Frontal cortex (tissue), 4 donors: ENCODE data around the gene TMEM247. TPM values are rescaled to one million over a fixed set of nuclear protein-coding genes. Genes with fewer than 3 reads are reported as not detected.

ENCODE experiments used
- DNase-seq, 2 donors: peaks; one replicate each; pipeline ENCODE4 v3.0.0; 2012; ENCODE audit warnings: low spot score in 2 of 2
- FAIRE-seq: peaks from 2 replicates; lab custom pipeline; 2012; peaks lifted over from hg19 to GRCh38; lab: Jason Lieb, UNC
- total RNA-seq: library from RNA; depleted of rRNA; stranded (reverse); fragments of >200 nt; gene quantifications from one replicate; pipeline ENCODE4 v1.2.3, GENCODE V29; 2014
- donor health status: control.
- donor health status: control.
- donor health status: control.

TMEM247 gene
- total RNA-seq: not detected

- no peak for FAIRE-seq
- DNase-seq: no peak
Observed at GRCh38 chr2:46479265-46479664, at the start of gene TMEM247. Gene TMEM247, plus strand, starts transcription at chr2:46479565.

GRCh38 chr2:46430413-46430812 lies 49.0 kb upstream of the TMEM247 start:
- DNase-seq (no peak), FAIRE-seq (no peak)

GRCh38 chr2:46430992-46431391 lies 48.4 kb upstream of the TMEM247 start:
- no peak for DNase-seq
- no peak for FAIRE-seq

- DNase-seq (no peak), FAIRE-seq (no peak)
Observed at GRCh38 chr2:46431481-46432235, 47.7 kb upstream of the TMEM247 start.

GRCh38 chr2:46434851-46435273 lies 44.5 kb upstream of the TMEM247 start:
- DNase-seq: no peak
- FAIRE-seq: no peak

GRCh38 chr2:46435353-46435752 lies 44.0 kb upstream of the TMEM247 start:
- no peak for FAIRE-seq
- no peak for DNase-seq

GRCh38 chr2:46435796-46436360 lies 43.5 kb upstream of the TMEM247 start:
- DNase-seq (no peak), FAIRE-seq (no peak)

GRCh38 chr2:46436800-46437199 lies 42.6 kb upstream of the TMEM247 start:
- no peak for FAIRE-seq
- DNase-seq: no peak

GRCh38 chr2:46438102-46438501 lies 41.3 kb upstream of the TMEM247 start:
- DNase-seq: no peak

GRCh38 chr2:46438794-46439193 lies 40.6 kb upstream of the TMEM247 start:
- DNase-seq (no peak), FAIRE-seq (no peak)

More at GRCh38 chr2:46438102-46438501, 41.3 kb upstream of the TMEM247 start:
- no peak for FAIRE-seq

- FAIRE-seq (no peak), DNase-seq (no peak)
Observed at GRCh38 chr2:46439582-46439981, 39.8 kb upstream of the TMEM247 start.

GRCh38 chr2:46441838-46442712 lies 37.3 kb upstream of the TMEM247 start:
- no peak for DNase-seq
- FAIRE-seq: no peak

GRCh38 chr2:46444732-46445131 lies 34.6 kb upstream of the TMEM247 start:
- no peak for DNase-seq
- FAIRE-seq: no peak

GRCh38 chr2:46445556-46445955 lies 33.8 kb upstream of the TMEM247 start:
- FAIRE-seq (no peak), DNase-seq (no peak)

- no peak for FAIRE-seq
- DNase-seq: no peak
Observed at GRCh38 chr2:46446871-46447568, 32.3 kb upstream of the TMEM247 start.

GRCh38 chr2:46447649-46448048 lies 31.7 kb upstream of the TMEM247 start:
- FAIRE-seq (no peak), DNase-seq (no peak)

GRCh38 chr2:46448111-46448510 lies 31.3 kb upstream of the TMEM247 start:
- no peak for FAIRE-seq

GRCh38 chr2:46448641-46449040 lies 30.7 kb upstream of the TMEM247 start:
- FAIRE-seq (no peak), DNase-seq (no peak)

More at GRCh38 chr2:46448111-46448510, 31.3 kb upstream of the TMEM247 start:
- no peak for DNase-seq

- DNase-seq (no peak), FAIRE-seq (no peak)
Observed at GRCh38 chr2:46449700-46450099, 29.7 kb upstream of the TMEM247 start.

- FAIRE-seq (no peak), DNase-seq (no peak)
Observed at GRCh38 chr2:46451131-46451711, 28.1 kb upstream of the TMEM247 start.
